BLaER1 treated with 17β-estradiol and CSF1 and Interleukin-3, amounts not matched to agents 10 nM and 100 nM (cell line): ENCODE results near the gene ATAD3C.
A peak's percentile ranks its signal among the peaks of the same experiment; 100 is the strongest.
"Not testable (repeated sequence)": the region's sequence is repeated elsewhere in the genome, so short reads cannot be mapped to it uniquely, and the experiment has no call there.

Source experiments
- H3K27ac ChIP-seq, 11 experiments: shearing (Covaris generic); formaldehyde crosslinking; 2 replicates each; pipeline ENCODE4 v1.8.1; 2022
- H3K27me3 ChIP-seq, 11 experiments: shearing (Covaris generic); formaldehyde crosslinking; 2 replicates each; pipeline ENCODE4 v1.8.1; 2022
- H3K36me3 ChIP-seq, 11 experiments: shearing (Covaris generic); formaldehyde crosslinking; 2 replicates each; pipeline ENCODE4 v1.8.1; 2022
- H3K4me1 ChIP-seq, 10 experiments: shearing (Covaris generic); formaldehyde crosslinking; 2 replicates each; pipeline ENCODE4 v1.8.1; 2022
- H3K4me2 ChIP-seq, 11 experiments: shearing (Covaris generic); formaldehyde crosslinking; 2 replicates each; pipeline ENCODE4 v1.8.1; 2022
- H3K4me3 ChIP-seq, 10 experiments: shearing (Covaris generic); formaldehyde crosslinking; 2 replicates each; pipeline ENCODE4 v1.8.1; 2022
- H3K9ac ChIP-seq, 11 experiments: shearing (Covaris generic); formaldehyde crosslinking; 2 replicates each; pipeline ENCODE4 v1.8.1; 2022
- H3K9me3 ChIP-seq, 11 experiments: shearing (Covaris generic); formaldehyde crosslinking; replicated peaks in 1 of 11; 2 replicates each; pipeline ENCODE4 v1.8.1; 2022
- H4K20me1 ChIP-seq, 11 experiments: shearing (Covaris generic); formaldehyde crosslinking; 2 replicates each; pipeline ENCODE4 v1.8.1; 2022
- Cebpa-rat ChIP-seq, 11 experiments: shearing (Covaris generic); IDR thresholded peaks; 2 replicates each; pipeline ENCODE4 v1.8.1; 2022

The ATAD3C gene

GRCh38 chr1:1406101-1406820, 43.2 kb upstream of the ATAD3C start:
- H3K36me3 ChIP-seq, result peaks cover 44 to 77% (median 68%) of the 10 kb centered on the region in 11 experiments
- peak overlapping the region; percentile 92 to 99 (median 96) for H3K4me2 ChIP-seq
- H3K4me3 ChIP-seq, result peak overlapping the region; percentile 74 to 100 (median 96)
- H3K9me3 ChIP-seq, result peaks cover 0 to 11% (median 5%) of the 10 kb centered on the region in 11 experiments; a peak in 18 of 22 replicates
- H3K27ac ChIP-seq, result peak overlapping the region; percentile 76 to 98 (median 93)
- H3K9ac ChIP-seq, result peak overlapping the region; percentile 90 to 99 (median 94)
- peaks cover 35 to 68% (median 51%) of the 10 kb centered on the region in 10 experiments for H3K4me1 ChIP-seq
- no peaks in the 10 kb centered on the region for H3K27me3 ChIP-seq
- TF ChIP-seq Cebpa-rat (IDR thresholded peaks at IDR 0.05), result no peak
- peaks cover 3 to 74% (median 58%) of the 10 kb centered on the region in 11 experiments; a peak in 21 of 22 replicates for H4K20me1 ChIP-seq

GRCh38 chr1:1406821-1407635, 42.5 kb upstream of the ATAD3C start, which contains the start of gene MRPL20:
MRPL20 (minus strand) TSS chr1:1407293; CDS start chr1:1407217, 76 bp downstream.
- H3K4me1 ChIP-seq, result peaks cover 31 to 62% (median 45%) of the 10 kb centered on the region in 10 experiments
- peaks cover 0 to 66% (median 51%) of the 10 kb centered on the region in 11 experiments; a peak in 19 of 22 replicates for H4K20me1 ChIP-seq
- H3K27me3 ChIP-seq, result no peaks in the 10 kb centered on the region
- TF ChIP-seq Cebpa-rat (IDR thresholded peaks at IDR 0.05), result no peak
- H3K9ac ChIP-seq, result peak within 1 kb of the TSS; percentile 90 to 99 (median 94)
- peaks cover 42 to 77% (median 65%) of the 10 kb centered on the region in 11 experiments for H3K36me3 ChIP-seq
- peak within 1 kb of the TSS; percentile 74 to 100 (median 96) for H3K4me3 ChIP-seq
- peaks cover 7 to 18% (median 13%) of the 10 kb centered on the region in 11 experiments for H3K9me3 ChIP-seq
- H3K27ac ChIP-seq, result peak within 1 kb of the TSS; percentile 76 to 98 (median 93)
- peak within 1 kb of the TSS; percentile 92 to 99 (median 97) for H3K4me2 ChIP-seq

- Histone ChIP-seq H3K36me3 (peaks cover 34 to 74% (median 60%) of the 10 kb centered on the region in 11 experiments), H3K4me3 (peak overlapping the region; percentile 74 to 100 (median 96)), H3K27ac (peak overlapping the region; percentile 74 to 98 (median 93)), H3K4me1 (peaks cover 31 to 54% (median 44%) of the 10 kb centered on the region in 10 experiments), H4K20me1 (peaks cover 0 to 59% (median 43%) of the 10 kb centered on the region in 11 experiments; a peak in 19 of 22 replicates), H3K27me3 (no peaks in the 10 kb centered on the region), H3K9ac (peak overlapping the region; percentile 90 to 99 (median 94)), H3K9me3 (peaks cover 13 to 26% (median 19%) of the 10 kb centered on the region in 11 experiments), H3K4me2 (peak overlapping the region; percentile 82 to 98 (median 93))
- TF ChIP-seq Cebpa-rat (IDR thresholded peaks at IDR 0.05), result no peak
Measured at GRCh38 chr1:1407636-1408318, 41.7 kb upstream of the ATAD3C start.

GRCh38 chr1:1410238-1410637, 39.3 kb upstream of the ATAD3C start:
- not testable (repeated sequence) for H3K4me3 ChIP-seq, H3K9ac ChIP-seq, H3K27ac ChIP-seq, H3K4me2 ChIP-seq, H3K27me3 ChIP-seq
- Histone ChIP-seq H3K36me3 (peaks cover 13 to 49% (median 36%) of the 10 kb centered on the region in 11 experiments), H4K20me1 (peaks cover 0 to 36% (median 21%) of the 10 kb centered on the region in 11 experiments; a peak in 17 of 22 replicates), H3K4me1 (peaks cover 27 to 31% (median 29%) of the 10 kb centered on the region in 10 experiments), H3K9me3 (peaks cover 13 to 26% (median 20%) of the 10 kb centered on the region in 11 experiments)

- Histone ChIP-seq H3K4me1 (peaks cover 16 to 18% (median 17%) of the 10 kb centered on the region in 10 experiments), H3K36me3 (peaks cover 7 to 37% (median 25%) of the 10 kb centered on the region in 11 experiments; a peak in 21 of 22 replicates), H3K9me3 (peaks cover 13 to 26% (median 20%) of the 10 kb centered on the region in 11 experiments), H3K27me3 (no peaks in the 10 kb centered on the region), H3K9ac (no peak overlapping the region), H3K4me3 (no peak overlapping the region), H4K20me1 (peaks cover 0 to 24% (median 19%) of the 10 kb centered on the region in 11 experiments; a peak in 17 of 22 replicates), H3K27ac (no peak overlapping the region), H3K4me2 (no peak overlapping the region)
- no peak for TF ChIP-seq Cebpa-rat (IDR thresholded peaks at IDR 0.05)
Measured at GRCh38 chr1:1411626-1412025, 37.9 kb upstream of the ATAD3C start.

GRCh38 chr1:1412311-1412902, 37.1 kb upstream of the ATAD3C start:
- not testable (repeated sequence) for H3K27ac ChIP-seq, H3K27me3 ChIP-seq, H3K4me2 ChIP-seq, H3K9ac ChIP-seq, H3K4me3 ChIP-seq
- peaks cover 0 to 22% (median 19%) of the 10 kb centered on the region in 11 experiments; a peak in 17 of 22 replicates for H4K20me1 ChIP-seq
- H3K36me3 ChIP-seq, result peaks cover 7 to 37% (median 25%) of the 10 kb centered on the region in 11 experiments; a peak in 21 of 22 replicates
- peaks cover 13 to 26% (median 20%) of the 10 kb centered on the region in 11 experiments for H3K9me3 ChIP-seq
- H3K4me1 ChIP-seq, result peaks cover 16 to 18% (median 17%) of the 10 kb centered on the region in 10 experiments

- Histone ChIP-seq H3K4me2 (no peak overlapping the region), H3K27ac (no peak overlapping the region), H3K9me3 (peaks cover 13 to 23% (median 18%) of the 10 kb centered on the region in 11 experiments), H3K27me3 (no peaks in the 10 kb centered on the region), H4K20me1 (no peaks in the 10 kb centered on the region; a peak in 1 of 22 replicates), H3K36me3 (peaks cover 6 to 19% (median 11%) of the 10 kb centered on the region in 11 experiments; a peak in 18 of 22 replicates), H3K4me3 (no peak overlapping the region), H3K9ac (no peak overlapping the region; a peak in 1 of 22 replicates), H3K4me1 (peaks cover 2 to 28% (median 22%) of the 10 kb centered on the region in 10 experiments; a peak in 18 of 20 replicates)
- no peak for TF ChIP-seq Cebpa-rat (IDR thresholded peaks at IDR 0.05)
Measured at GRCh38 chr1:1415751-1416150, 33.7 kb upstream of the ATAD3C start.

- H3K9me3 ChIP-seq, H3K36me3 ChIP-seq, H4K20me1 ChIP-seq, H3K27me3 ChIP-seq, H3K4me3 ChIP-seq, H3K27ac ChIP-seq, H3K9ac ChIP-seq: not testable (repeated sequence)
- peak overlapping the region in 1 of 11 experiments; percentile 58; a peak in 1 of 22 replicates for H3K4me2 ChIP-seq
- H3K4me1 ChIP-seq, result peaks cover 13 to 44% (median 38%) of the 10 kb centered on the region in 10 experiments
Measured at GRCh38 chr1:1417396-1417795, 32.1 kb upstream of the ATAD3C start.

GRCh38 chr1:1417825-1418463, 31.5 kb upstream of the ATAD3C start:
- peak overlapping the region in 8 of 11 experiments; percentile 1 to 58 (median 38); a peak in 11 of 22 replicates for H3K4me2 ChIP-seq

More at GRCh38 chr1:1417825-1418463, 31.5 kb upstream of the ATAD3C start:
- Histone ChIP-seq H3K4me1 (peaks cover 18 to 50% (median 43%) of the 10 kb centered on the region in 10 experiments), H3K9ac (peak overlapping the region; percentile 30 to 77 (median 61); a peak in 19 of 22 replicates), H3K27ac (peak overlapping the region in 9 of 11 experiments; percentile 39 to 78 (median 64); a peak in 15 of 22 replicates)
- H3K4me3 ChIP-seq, H4K20me1 ChIP-seq, H3K9me3 ChIP-seq, H3K27me3 ChIP-seq, H3K36me3 ChIP-seq: not testable (repeated sequence)
